AG04450 (cell line): ENCODE data around the gene HTT. TPM values are rescaled to one million over a fixed set of nuclear protein-coding genes. Genes with fewer than 3 reads are reported as not detected.
"Not testable (repeated sequence)": the region's sequence is repeated elsewhere in the genome, so short reads cannot be mapped to it uniquely, and the experiment has no call there.

Experiments
- CTCF ChIA-PET: fragments of 300-600, 350-600 bp; formaldehyde crosslinking; extraction: SDS; loops from one replicate; lab custom pipeline; 2022; ENCODE audit warnings: antibody characterized with exemption, inconsistent platforms; lab: Charles Lee
- POLR2A ChIA-PET: fragments of 350-600 bp; formaldehyde crosslinking; extraction: SDS; loops from one replicate; lab custom pipeline; 2021; ENCODE audit warnings: antibody characterized with exemption, inconsistent platforms; lab: Yijun Ruan, JAX
- DNase-seq: peaks from one replicate; pipeline ENCODE4 v3.0.0-alpha.2; 2011; ENCODE audit warnings: low read depth, low spot score
- H3K27ac ChIP-seq: one replicate; pipeline ENCODE4 v1.5.1; 2012; ENCODE audit warnings: low read depth, low read length, control low read depth
- H3K27me3 ChIP-seq: one replicate; pipeline ENCODE4 v1.6.0; 2012; ENCODE audit warnings: low read length; ENCODE audit not compliant: control insufficient read depth, insufficient read depth
- H3K4me3 ChIP-seq: 2 replicates; pipeline ENCODE4 v1.5.1; 2011; ENCODE audit warnings: mild to moderate bottlenecking, low read depth, low read length, control low read depth
- H3K9me3 ChIP-seq: 2 replicates; pipeline ENCODE4 v1.5.1; 2012; ENCODE audit warnings: low read length; ENCODE audit not compliant: control insufficient read depth, insufficient read depth
- CTCF ChIP-seq: IDR thresholded peaks from 2 replicates; pipeline ENCODE4 v1.5.1; 2011; ENCODE audit warnings: low read depth, low read length, control low read depth, inconsistent platforms
- polyA plus RNA-seq: library from polyadenylated mRNA; depleted of rRNA; stranded (reverse); fragments of >200 nt; gene quantifications from 2 replicates; pipeline ENCODE4 v1.2.3, GENCODE V29; 2011

The HTT gene
- polyA plus RNA-seq, 1 experiment = 14.5 TPM

DNA sequence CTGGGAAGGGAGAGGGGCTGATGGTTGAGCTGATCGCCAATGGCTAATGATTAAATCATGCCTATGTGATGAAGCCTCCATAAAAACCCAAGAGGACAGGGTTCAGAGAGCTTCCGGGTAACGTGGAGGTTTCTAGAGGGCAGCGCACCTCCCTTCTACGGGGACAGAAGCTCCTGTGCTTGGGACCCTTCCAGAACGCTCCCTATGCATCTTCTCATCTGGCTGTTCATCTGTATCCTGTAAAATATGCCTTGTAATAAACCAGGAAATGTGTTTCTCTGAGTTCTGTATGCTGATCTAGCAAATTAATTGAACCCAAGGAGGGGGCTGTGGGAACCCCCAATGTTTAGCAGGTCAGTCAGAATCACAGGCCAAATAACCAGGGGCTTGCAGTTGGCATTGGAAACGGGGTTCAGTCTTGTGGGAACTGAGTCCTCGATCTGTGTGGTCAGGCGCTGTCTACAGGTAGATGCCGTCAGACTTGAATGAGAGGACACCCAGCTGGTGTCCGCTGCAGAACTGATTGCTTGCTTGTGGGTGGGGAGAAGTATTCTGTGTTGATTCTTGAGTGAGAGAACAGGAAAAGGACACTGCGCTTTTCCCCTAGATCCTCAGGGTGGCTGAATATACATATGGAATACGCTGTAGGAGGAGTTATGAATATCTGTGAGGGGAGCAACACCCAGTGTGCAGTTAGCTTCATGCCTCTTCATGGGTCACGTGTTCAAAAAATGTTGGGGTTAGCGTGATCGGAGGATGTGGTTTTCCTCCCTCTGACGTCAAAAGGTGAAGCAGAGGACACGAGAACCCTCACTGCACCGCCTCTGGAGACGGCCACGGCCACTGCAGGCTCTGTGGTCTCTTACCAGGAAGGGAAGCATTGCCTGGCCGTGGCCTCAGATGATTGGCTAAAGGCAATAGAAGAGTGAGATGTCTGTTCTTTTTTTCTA is 29.3 kb upstream of the HTT start:
- H3K4me3 ChIP-seq = no peak overlapping the region
- H3K27me3 ChIP-seq = peaks cover 11% of the 10 kb centered on the region
- DNase-seq = no peak
- H3K9me3 ChIP-seq = no peaks in the 10 kb centered on the region
- no peak for TF ChIP-seq CTCF
- no peak overlapping the region for H3K27ac ChIP-seq
- ChIA-PET POLR2A (interaction anchor here (0.6 kb wide), 1 partner anchor 20 kb away, joined by 6 read pairs; no protein-coding TSS in a partner anchor), CTCF (interaction anchor here (0.7 kb wide), 2 partner anchors 8 to 21 kb away, joined by 3 to 4 read pairs; no protein-coding TSS in a partner anchor)

GRCh38 chr4:3046162-3046561 is 28.3 kb upstream of the HTT start:
- H3K27me3 ChIP-seq = peaks cover 9% of the 10 kb centered on the region
- no peaks in the 10 kb centered on the region for H3K9me3 ChIP-seq
- H3K27ac ChIP-seq = no peak overlapping the region
- no peak for DNase-seq
- TF ChIP-seq CTCF = no peak
- POLR2A ChIA-PET = interaction anchor here (0.6 kb wide), 1 partner anchor 21 kb away, joined by 6 read pairs; no protein-coding TSS in a partner anchor
- CTCF ChIA-PET = interaction anchor here (1.1 to 1.2 kb wide), 2 partner anchors 27 to 90 kb away, joined by 3 to 5 read pairs; no protein-coding TSS in a partner anchor
- H3K4me3 ChIP-seq = no peak overlapping the region

DNA sequence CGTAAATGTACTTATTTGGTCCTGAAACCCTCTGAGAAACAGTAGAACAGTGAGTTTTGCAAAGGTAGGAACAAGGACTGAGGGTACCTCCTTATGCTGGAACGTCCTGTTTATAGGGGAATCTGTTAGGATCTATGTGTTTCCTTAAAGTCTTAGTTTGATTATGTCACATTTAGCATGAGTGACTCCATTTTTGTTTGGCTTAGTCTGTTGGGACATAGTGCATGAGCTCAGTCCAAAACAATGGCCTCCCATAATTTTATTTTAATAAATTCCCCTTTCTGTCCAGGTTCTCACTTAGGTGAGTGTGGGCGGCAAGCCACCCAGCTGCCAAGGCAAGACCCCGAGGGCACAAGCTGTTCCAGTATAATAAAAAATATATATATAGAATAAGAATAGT is 27.9 kb upstream of the HTT start:
- no peak for DNase-seq
- Histone ChIP-seq H3K27me3 (peaks cover 10% of the 10 kb centered on the region), H3K4me3 (no peak overlapping the region), H3K27ac (no peak overlapping the region), H3K9me3 (no peaks in the 10 kb centered on the region)
- ChIA-PET POLR2A (no interaction called here), CTCF (interaction anchor here (0.6 to 1.2 kb wide), 4 partner anchors 12 to 1483 kb away, joined by 3 to 5 read pairs (median 4); no protein-coding TSS in a partner anchor)
- no peak for TF ChIP-seq CTCF

DNA sequence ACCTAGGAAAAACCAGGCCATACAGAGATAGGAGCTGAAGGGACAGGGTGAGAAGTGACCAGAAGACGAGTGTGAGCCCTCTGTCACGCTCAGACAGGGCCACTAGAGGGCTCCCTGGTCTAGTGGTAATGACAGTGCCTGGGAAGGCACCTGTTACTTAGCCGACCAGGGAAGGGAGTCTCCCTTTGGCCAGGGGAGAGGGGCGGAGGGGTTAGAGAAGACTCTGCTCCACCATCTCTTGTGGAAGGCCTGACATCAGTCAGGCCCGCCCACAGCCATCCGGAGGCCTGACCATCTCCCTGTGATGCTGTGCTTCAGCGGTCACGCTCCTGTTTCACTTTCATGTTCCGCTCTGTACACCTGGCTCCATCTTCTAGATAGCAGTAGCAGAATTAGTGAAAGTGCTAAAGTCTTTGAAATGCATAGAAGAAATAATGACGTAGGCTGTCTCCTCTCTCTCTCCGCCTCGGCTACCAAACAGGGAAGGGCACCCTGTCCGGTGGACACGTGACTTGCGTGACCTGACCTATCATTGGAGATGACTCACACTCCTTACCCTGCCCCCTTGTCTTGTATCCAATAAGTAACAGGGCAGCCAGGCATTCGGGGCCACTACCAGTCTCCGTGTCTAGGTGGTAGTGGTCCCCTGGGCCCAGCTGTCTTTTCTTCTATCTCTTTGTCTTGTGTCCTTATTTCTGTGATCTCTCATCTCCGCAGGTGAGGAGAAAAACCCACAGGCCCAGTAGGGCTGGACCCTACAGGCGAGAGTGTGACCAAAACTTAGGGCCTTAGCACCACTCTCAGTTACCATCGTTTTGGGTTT is 26.8 kb upstream of the HTT start:
- H3K27me3 ChIP-seq = peaks cover 10% of the 10 kb centered on the region
- POLR2A ChIA-PET = no interaction called here
- H3K27ac ChIP-seq = no peak overlapping the region
- H3K4me3 ChIP-seq = no peak overlapping the region
- no peak for DNase-seq
- peak; percentile 73 for TF ChIP-seq CTCF
- CTCF ChIA-PET = interaction anchor here (0.6 to 1.2 kb wide), 6 partner anchors 13 to 1484 kb away, joined by 3 to 5 read pairs (median 4); no protein-coding TSS in a partner anchor
- no peaks in the 10 kb centered on the region for H3K9me3 ChIP-seq

- CTCF ChIA-PET, DNase-seq, POLR2A ChIA-PET, H3K4me3 ChIP-seq, H3K27ac ChIP-seq: not testable (repeated sequence)
- Histone ChIP-seq H3K27me3 (peaks cover 11% of the 10 kb centered on the region), H3K9me3 (peaks cover 15% of the 10 kb centered on the region)
Measured at GRCh38 chr4:3051141-3051897, 23.2 kb upstream of the HTT start.
